Osteoblast (primary cell): ENCODE data around the gene CDKAL1. TPM values are rescaled to one million over a fixed set of nuclear protein-coding genes. Genes with fewer than 3 reads are reported as not detected.

Experiments used
- DNase-seq: peaks from one replicate; pipeline ENCODE4 v3.0.0; 2011; ENCODE audit warnings: low spot score, mixed read lengths; ENCODE audit not compliant: insufficient read length; ENCODE audit errors: missing footprints
- H2AFZ ChIP-seq: 2 replicates; pipeline ENCODE4 v1.6.0; 2011; ENCODE audit warnings: mild to moderate bottlenecking, low read length
- H3K27ac ChIP-seq: 2 replicates; pipeline ENCODE4 v1.5.1; 2011; ENCODE audit warnings: mild to moderate bottlenecking, low read depth, low read length, moderate library complexity
- H3K27me3 ChIP-seq: 2 replicates; pipeline ENCODE4 v1.6.0; 2012; ENCODE audit warnings: mild to moderate bottlenecking, control low read depth, inconsistent platforms, low read length, moderate library complexity; ENCODE audit not compliant: insufficient read depth
- H3K36me3 ChIP-seq: 2 replicates; pipeline ENCODE4 v1.5.1; 2011; ENCODE audit warnings: mild to moderate bottlenecking, low read length, control low read depth, moderate library complexity; ENCODE audit not compliant: insufficient read depth
- H3K4me1 ChIP-seq: 2 replicates; pipeline ENCODE4 v1.5.1; 2011; ENCODE audit warnings: mild to moderate bottlenecking, low read length, control low read depth, moderate library complexity; ENCODE audit not compliant: insufficient read depth
- H3K4me2 ChIP-seq: 2 replicates; pipeline ENCODE4 v1.6.0; 2011; ENCODE audit warnings: mild to moderate bottlenecking, low read length; ENCODE audit not compliant: insufficient read depth
- H3K4me3 ChIP-seq: fragments of 200-600 bp; sonication (generic); 3 replicates; pipeline ENCODE4 v1.5.1; 2012; ENCODE audit warnings: mild to moderate bottlenecking, low read length, inconsistent platforms; ENCODE audit not compliant: insufficient read depth
- H3K79me2 ChIP-seq: 2 replicates; pipeline ENCODE4 v1.6.0; 2012; ENCODE audit warnings: mild to moderate bottlenecking, low read length, control low read depth, inconsistent platforms; ENCODE audit not compliant: insufficient read depth
- H3K9me3 ChIP-seq: 2 replicates; pipeline ENCODE4 v1.5.1; 2011; ENCODE audit warnings: low read depth, low read length, control low read depth
- H4K20me1 ChIP-seq: 2 replicates; pipeline ENCODE4 v1.6.0; 2012; ENCODE audit warnings: mild to moderate bottlenecking, low read length, control low read depth; ENCODE audit not compliant: insufficient read depth
- CTCF ChIP-seq: IDR thresholded peaks from 2 replicates; pipeline ENCODE4 v1.5.1; 2011; ENCODE audit warnings: mild to moderate bottlenecking, low read depth, low read length, moderate library complexity; ENCODE audit errors: extremely low read depth
- total RNA-seq: library from RNA; depleted of rRNA; stranded (reverse); fragments of >200 nt; gene quantifications from 2 replicates; pipeline ENCODE4 v1.2.3, GENCODE V29; 2012

Gene CDKAL1
- total RNA-seq, 1 donor = 18.5 TPM

- H2AFZ ChIP-seq = no peak overlapping the region
- no peak for DNase-seq
- H3K4me2 ChIP-seq = no peak overlapping the region
- no peak for TF ChIP-seq CTCF
- no peaks in the 10 kb centered on the region for H3K9me3 ChIP-seq
- H3K27ac ChIP-seq = no peak overlapping the region
- no peaks in the 10 kb centered on the region for H3K27me3 ChIP-seq
- no peak overlapping the region for H3K4me3 ChIP-seq
- no peaks in the 10 kb centered on the region for H3K79me2 ChIP-seq
- H3K4me1 ChIP-seq = no peaks in the 10 kb centered on the region
- no peaks in the 10 kb centered on the region for H3K36me3 ChIP-seq
- no peaks in the 10 kb centered on the region for H4K20me1 ChIP-seq
These were observed 663.9 kb downstream of the CDKAL1 start for GRCh38 chr6:21198032-21198640.

GRCh38 chr6:21199262-21199661, 665.0 kb downstream of the CDKAL1 start:
- Histone ChIP-seq H4K20me1 (no peaks in the 10 kb centered on the region), H3K27me3 (no peaks in the 10 kb centered on the region), H3K4me2 (no peak overlapping the region), H3K4me3 (no peak overlapping the region), H2AFZ (no peak overlapping the region), H3K9me3 (no peaks in the 10 kb centered on the region), H3K36me3 (no peaks in the 10 kb centered on the region), H3K27ac (no peak overlapping the region), H3K4me1 (no peaks in the 10 kb centered on the region), H3K79me2 (no peaks in the 10 kb centered on the region)
- DNase-seq = no peak
- TF ChIP-seq CTCF = no peak

- no peak for DNase-seq
- Histone ChIP-seq H3K27me3 (no peaks in the 10 kb centered on the region), H4K20me1 (no peaks in the 10 kb centered on the region), H3K4me1 (no peaks in the 10 kb centered on the region), H3K4me2 (no peak overlapping the region), H3K36me3 (no peaks in the 10 kb centered on the region), H2AFZ (no peak overlapping the region), H3K4me3 (no peak overlapping the region), H3K79me2 (no peaks in the 10 kb centered on the region), H3K27ac (no peak overlapping the region), H3K9me3 (no peaks in the 10 kb centered on the region)
- TF ChIP-seq CTCF = no peak
These were observed 666.0 kb downstream of the CDKAL1 start for GRCh38 chr6:21200134-21200870.

- DNase-seq = no peak
- H3K36me3 ChIP-seq = no peaks in the 10 kb centered on the region
- TF ChIP-seq CTCF = no peak
- no peak overlapping the region for H3K27ac ChIP-seq
- H3K4me3 ChIP-seq = no peak overlapping the region
- H3K4me1 ChIP-seq = no peaks in the 10 kb centered on the region
- no peak overlapping the region for H2AFZ ChIP-seq
- no peaks in the 10 kb centered on the region for H4K20me1 ChIP-seq
- H3K4me2 ChIP-seq = no peak overlapping the region
- H3K79me2 ChIP-seq = no peaks in the 10 kb centered on the region
- no peaks in the 10 kb centered on the region for H3K27me3 ChIP-seq
- no peaks in the 10 kb centered on the region for H3K9me3 ChIP-seq
These were observed 666.9 kb downstream of the CDKAL1 start for GRCh38 chr6:21201187-21201586.
